ENCODE measurements around the gene BCL6.

The BCL6 gene

DNA sequence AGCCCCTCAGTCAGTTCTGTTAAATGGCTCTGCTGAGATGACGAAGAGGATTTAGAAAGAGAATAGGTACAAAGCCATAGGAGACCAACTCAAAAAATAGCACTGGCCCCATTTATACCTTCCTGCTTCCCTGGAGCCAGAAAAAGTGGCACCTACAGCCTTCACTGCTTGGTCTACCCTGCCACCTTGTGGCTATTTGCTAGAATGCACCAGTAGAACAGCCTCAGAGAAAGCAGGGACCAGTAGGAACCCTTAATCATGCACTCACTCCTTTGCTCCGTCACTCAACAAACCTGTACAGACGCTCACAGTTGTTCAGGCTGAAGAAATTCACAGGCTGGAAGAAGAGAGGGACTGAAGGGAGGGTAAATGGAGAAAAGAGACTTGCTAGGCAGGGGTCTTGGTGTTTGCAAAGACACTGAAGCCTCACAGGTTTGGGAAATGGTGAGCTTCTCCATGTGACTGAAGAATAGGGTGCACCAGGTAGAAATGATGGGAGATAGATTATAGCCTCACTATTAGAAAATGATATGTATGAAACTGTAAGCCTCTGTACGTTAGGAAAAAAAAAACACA, 30.8 kb downstream of the BCL6 start:
- Mint-ChIP-seq H3K27ac (ENCODE audit: low read depth) (no peak overlapping the region), H3K27me3 (no peaks in the 10 kb centered on the region), H3K9me3 (no peaks in the 10 kb centered on the region), H3K4me1 (peaks cover 9% of the 10 kb centered on the region), H3K4me3 (no peak overlapping the region), H3K36me3 (ENCODE audit: insufficient read depth) (no peaks in the 10 kb centered on the region)
- peak; percentile 80 for ATAC-seq (replicated peaks; ENCODE audit: extremely low read depth, poor library complexity, severe bottlenecking)
- DNase-seq (ENCODE audit: low spot score in 2 of 2), result peak; percentile 59 to 69

- Mint-ChIP-seq H3K36me3 (ENCODE audit: insufficient read depth) (no peaks in the 10 kb centered on the region), H3K27me3 (no peaks in the 10 kb centered on the region), H3K4me3 (no peak overlapping the region), H3K4me1 (peaks cover 9% of the 10 kb centered on the region), H3K27ac (ENCODE audit: low read depth) (no peak overlapping the region), H3K9me3 (no peaks in the 10 kb centered on the region)
- DNase-seq (ENCODE audit: low spot score in 2 of 2), result no peak
- ATAC-seq (replicated peaks; ENCODE audit: extremely low read depth, poor library complexity, severe bottlenecking), result no peak
Measured at GRCh38 chr3:187713504-187713903, 31.8 kb downstream of the BCL6 start.

DNA sequence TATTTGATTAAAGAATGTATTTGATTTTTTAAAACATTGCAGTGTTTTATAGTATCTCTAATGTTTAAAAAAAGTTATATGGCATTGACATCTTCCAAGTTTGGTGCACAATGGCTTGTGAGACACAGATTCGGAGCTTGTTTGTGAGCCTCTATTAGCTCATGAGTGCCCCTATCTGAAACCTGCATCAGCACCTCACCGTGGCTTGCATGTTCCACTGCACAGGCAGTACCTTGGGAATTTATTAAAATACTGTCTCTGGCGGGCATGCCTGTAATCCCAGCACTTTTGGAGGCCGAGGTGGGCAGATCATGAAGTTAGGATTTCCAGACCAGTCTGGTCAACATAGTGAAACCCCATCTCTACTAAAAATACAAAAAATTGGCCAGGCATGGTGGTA, 36.1 kb downstream of the BCL6 start:
- Mint-ChIP-seq H3K27me3 (no peaks in the 10 kb centered on the region), H3K4me3 (no peak overlapping the region), H3K9me3 (no peaks in the 10 kb centered on the region), H3K36me3 (ENCODE audit: insufficient read depth) (no peaks in the 10 kb centered on the region), H3K27ac (ENCODE audit: low read depth) (no peak overlapping the region), H3K4me1 (peaks cover 4% of the 10 kb centered on the region)
- DNase-seq (ENCODE audit: low spot score in 2 of 2), result no peak
- no peak for ATAC-seq (replicated peaks; ENCODE audit: extremely low read depth, poor library complexity, severe bottlenecking)

- Mint-ChIP-seq H3K36me3 (ENCODE audit: insufficient read depth) (no peaks in the 10 kb centered on the region), H3K27me3 (no peaks in the 10 kb centered on the region), H3K9me3 (no peaks in the 10 kb centered on the region), H3K4me1 (no peaks in the 10 kb centered on the region), H3K27ac (ENCODE audit: low read depth) (no peak overlapping the region), H3K4me3 (no peak overlapping the region)
- ATAC-seq (replicated peaks; ENCODE audit: extremely low read depth, poor library complexity, severe bottlenecking) (no peak), DNase-seq (ENCODE audit: low spot score in 2 of 2) (no peak)
Measured at GRCh38 chr3:187708696-187709095, 36.6 kb downstream of the BCL6 start.

DNA sequence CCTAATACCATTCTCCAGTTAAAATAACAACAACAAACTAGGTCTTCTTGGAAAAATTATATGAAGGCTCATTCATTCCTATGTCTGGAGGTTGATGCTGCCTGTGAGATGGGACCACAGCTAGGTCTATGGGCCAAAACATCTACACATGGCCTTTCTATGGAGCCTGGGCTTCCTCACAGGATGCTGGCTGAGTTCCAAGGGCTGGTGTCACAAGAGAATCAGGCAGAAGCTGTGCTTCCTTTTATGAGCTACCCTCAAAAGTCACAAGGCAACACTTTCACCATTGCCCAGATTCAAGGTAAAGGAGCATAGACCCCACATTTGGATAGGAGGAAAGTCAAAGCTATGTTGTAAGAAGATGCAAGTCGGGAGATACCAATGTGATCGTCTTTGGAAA, 38.3 kb downstream of the BCL6 start:
- H3K4me3 Mint-ChIP-seq, result no peak overlapping the region
- ATAC-seq (replicated peaks; ENCODE audit: extremely low read depth, poor library complexity, severe bottlenecking) (no peak), DNase-seq (ENCODE audit: low spot score in 2 of 2) (no peak)
- no peaks in the 10 kb centered on the region for H3K9me3 Mint-ChIP-seq
- no peak overlapping the region for H3K27ac Mint-ChIP-seq (ENCODE audit: low read depth)
- H3K4me1 Mint-ChIP-seq, result no peaks in the 10 kb centered on the region
- H3K36me3 Mint-ChIP-seq (ENCODE audit: insufficient read depth), result no peaks in the 10 kb centered on the region
- no peaks in the 10 kb centered on the region for H3K27me3 Mint-ChIP-seq

GRCh38 chr3:187705164-187705563, 40.1 kb downstream of the BCL6 start:
- H3K36me3 Mint-ChIP-seq (ENCODE audit: insufficient read depth), result no peaks in the 10 kb centered on the region
- H3K4me1 Mint-ChIP-seq, result no peaks in the 10 kb centered on the region
- no peaks in the 10 kb centered on the region for H3K27me3 Mint-ChIP-seq
- DNase-seq (ENCODE audit: low spot score in 2 of 2) (no peak), ATAC-seq (replicated peaks; ENCODE audit: extremely low read depth, poor library complexity, severe bottlenecking) (no peak)
- no peak overlapping the region for H3K27ac Mint-ChIP-seq (ENCODE audit: low read depth)
- no peak overlapping the region for H3K4me3 Mint-ChIP-seq
- no peaks in the 10 kb centered on the region for H3K9me3 Mint-ChIP-seq

DNA sequence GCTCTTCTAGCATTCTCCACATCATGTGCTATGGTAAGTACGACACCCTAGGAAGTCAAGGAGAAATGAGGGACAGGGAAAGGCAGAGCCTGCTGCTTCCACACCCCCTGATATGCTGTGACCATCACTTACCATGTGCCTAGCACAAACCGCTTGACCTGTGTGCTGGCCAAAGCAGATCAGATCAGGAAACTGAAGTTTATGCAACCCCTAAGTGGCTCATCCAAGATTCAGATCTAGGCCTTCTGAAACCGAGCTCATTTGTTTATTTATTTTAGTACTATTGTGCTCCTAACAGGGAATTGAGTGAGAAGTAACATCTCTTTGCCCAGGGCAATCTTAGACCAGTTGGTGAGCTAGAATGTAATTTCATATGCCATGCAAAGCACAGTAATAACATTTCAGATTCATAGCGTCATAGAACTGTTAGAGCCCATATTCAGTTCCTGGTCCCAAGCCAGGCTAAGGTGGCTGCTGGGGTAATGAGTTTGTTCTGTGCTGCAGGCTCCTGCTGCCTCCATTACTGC, 42.7 kb downstream of the BCL6 start, which contains the start of gene RTP2:
TSS of gene RTP2 (minus strand) at position 51 of the 527 bp plus-strand sequence. CDS start 429 bp downstream, outside the sequence.
- Mint-ChIP-seq H3K36me3 (ENCODE audit: insufficient read depth) (no peaks in the 10 kb centered on the region), H3K4me1 (no peaks in the 10 kb centered on the region), H3K4me3 (no peak within 1 kb of the TSS), H3K27ac (ENCODE audit: low read depth) (no peak within 1 kb of the TSS), H3K27me3 (peaks cover 7% of the 10 kb centered on the region), H3K9me3 (no peaks in the 10 kb centered on the region)
- no peak for DNase-seq (ENCODE audit: low spot score in 2 of 2)
- no peak for ATAC-seq (replicated peaks; ENCODE audit: extremely low read depth, poor library complexity, severe bottlenecking)

- no peaks in the 10 kb centered on the region for H3K9me3 Mint-ChIP-seq
- DNase-seq (ENCODE audit: low spot score in 2 of 2) (no peak), ATAC-seq (replicated peaks; ENCODE audit: extremely low read depth, poor library complexity, severe bottlenecking) (no peak)
- no peak overlapping the region for H3K4me3 Mint-ChIP-seq
- peaks cover 28% of the 10 kb centered on the region for H3K27me3 Mint-ChIP-seq
- no peak overlapping the region for H3K27ac Mint-ChIP-seq (ENCODE audit: low read depth)
- H3K4me1 Mint-ChIP-seq, result no peaks in the 10 kb centered on the region
- no peaks in the 10 kb centered on the region for H3K36me3 Mint-ChIP-seq (ENCODE audit: insufficient read depth)
Measured at GRCh38 chr3:187700249-187700648, 45.0 kb downstream of the BCL6 start.

DNA sequence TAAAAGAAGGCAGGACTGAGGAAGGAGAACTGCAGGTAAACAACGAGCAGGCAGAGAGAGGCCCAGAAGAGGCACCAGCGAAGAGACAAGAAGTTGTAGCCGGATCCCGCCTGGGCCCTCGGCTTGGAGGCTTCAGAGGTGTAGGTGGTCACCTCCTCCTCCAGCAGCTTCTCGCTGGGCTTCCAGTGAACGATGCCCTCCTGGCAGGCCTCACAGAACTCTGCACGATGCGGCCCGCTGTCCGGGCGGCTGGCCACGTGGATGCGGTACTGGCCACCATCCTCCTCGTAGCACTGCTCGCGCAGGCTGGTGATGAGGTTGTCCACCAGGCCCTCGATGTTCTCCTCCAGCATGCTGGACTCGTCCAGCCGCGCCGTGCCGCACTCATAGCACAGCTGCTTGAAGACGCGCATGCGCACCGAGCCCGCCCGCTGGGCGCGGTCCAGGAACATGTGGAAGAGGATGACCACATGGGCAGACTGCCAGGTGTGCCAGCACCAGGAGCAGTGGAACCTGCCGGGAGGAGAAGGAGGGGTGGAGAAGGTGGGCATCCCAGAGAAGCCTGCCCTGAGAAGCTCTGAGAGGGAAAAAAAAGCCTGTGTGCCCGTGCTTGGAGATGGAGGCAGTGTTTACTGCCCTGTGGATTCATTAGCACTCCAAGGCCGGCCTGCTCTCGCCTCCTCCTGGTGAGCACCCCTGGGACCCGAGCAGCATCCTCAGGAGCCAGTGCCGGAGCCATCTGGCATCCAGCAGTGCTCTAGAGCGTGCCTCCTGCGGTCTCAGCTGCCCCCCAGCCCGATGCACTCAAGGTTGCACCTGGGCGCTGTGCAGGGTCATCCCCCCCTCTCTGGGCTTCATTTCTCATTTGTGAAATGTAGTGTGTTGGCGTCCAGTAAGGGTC, 46.5 kb downstream of the BCL6 start:
- Mint-ChIP-seq H3K4me1 (no peaks in the 10 kb centered on the region), H3K27ac (ENCODE audit: low read depth) (no peak overlapping the region), H3K36me3 (ENCODE audit: insufficient read depth) (no peaks in the 10 kb centered on the region), H3K27me3 (peaks cover 43% of the 10 kb centered on the region), H3K4me3 (no peak overlapping the region), H3K9me3 (no peaks in the 10 kb centered on the region)
- DNase-seq (ENCODE audit: low spot score in 2 of 2) (no peak), ATAC-seq (replicated peaks; ENCODE audit: extremely low read depth, poor library complexity, severe bottlenecking) (no peak)

DNA sequence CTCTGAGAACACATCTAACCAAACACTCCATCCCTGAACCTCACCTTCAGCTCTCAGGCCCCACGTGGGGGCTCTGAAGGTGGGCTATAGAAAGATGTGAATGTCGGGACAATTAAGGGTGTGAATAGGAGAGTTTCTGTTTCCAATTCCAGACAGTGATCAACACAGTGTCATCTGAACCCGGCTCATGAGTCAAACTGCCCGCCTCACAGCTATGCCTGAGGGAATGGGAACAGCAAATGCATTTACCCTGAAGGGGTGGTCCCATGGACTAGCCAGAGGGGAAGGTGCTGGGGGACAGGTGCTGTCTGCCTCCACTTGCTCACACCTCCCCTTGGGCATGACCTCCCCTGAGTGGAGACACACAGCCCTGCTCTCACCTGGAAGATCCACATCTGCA, 49.2 kb downstream of the BCL6 start:
- H3K9me3 Mint-ChIP-seq, result no peaks in the 10 kb centered on the region
- no peak for ATAC-seq (replicated peaks; ENCODE audit: extremely low read depth, poor library complexity, severe bottlenecking)
- peaks cover 70% of the 10 kb centered on the region for H3K27me3 Mint-ChIP-seq
- H3K4me1 Mint-ChIP-seq, result no peaks in the 10 kb centered on the region
- no peak overlapping the region for H3K27ac Mint-ChIP-seq (ENCODE audit: low read depth)
- H3K36me3 Mint-ChIP-seq (ENCODE audit: insufficient read depth), result no peaks in the 10 kb centered on the region
- DNase-seq (ENCODE audit: low spot score in 2 of 2), result no peak
- no peak overlapping the region for H3K4me3 Mint-ChIP-seq

DNA sequence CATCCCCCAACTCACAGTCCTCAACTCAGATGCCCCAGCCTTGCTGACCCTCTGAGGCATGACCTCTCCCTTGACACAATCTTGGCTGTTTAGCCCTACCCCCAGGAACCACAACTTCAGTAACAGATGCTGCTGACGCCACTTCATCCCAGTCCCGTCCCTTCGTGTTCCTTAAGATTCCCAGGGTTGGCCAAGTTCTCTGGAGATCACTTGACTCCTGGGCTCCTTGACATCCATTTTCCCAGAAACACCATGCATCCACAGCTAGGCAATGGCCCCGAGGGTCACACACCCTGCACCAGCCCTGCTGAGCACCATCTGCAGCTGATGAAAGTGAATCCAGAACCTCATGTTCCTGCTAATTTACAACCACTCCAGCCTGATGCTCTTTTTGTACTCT, 49.8 kb downstream of the BCL6 start:
- no peaks in the 10 kb centered on the region for H3K36me3 Mint-ChIP-seq (ENCODE audit: insufficient read depth)
- H3K4me1 Mint-ChIP-seq, result no peaks in the 10 kb centered on the region
- DNase-seq (ENCODE audit: low spot score in 2 of 2), result no peak
- no peak overlapping the region for H3K4me3 Mint-ChIP-seq
- no peaks in the 10 kb centered on the region for H3K9me3 Mint-ChIP-seq
- H3K27me3 Mint-ChIP-seq, result peaks cover 74% of the 10 kb centered on the region
- ATAC-seq (replicated peaks; ENCODE audit: extremely low read depth, poor library complexity, severe bottlenecking), result no peak
- no peak overlapping the region for H3K27ac Mint-ChIP-seq (ENCODE audit: low read depth)

DNA sequence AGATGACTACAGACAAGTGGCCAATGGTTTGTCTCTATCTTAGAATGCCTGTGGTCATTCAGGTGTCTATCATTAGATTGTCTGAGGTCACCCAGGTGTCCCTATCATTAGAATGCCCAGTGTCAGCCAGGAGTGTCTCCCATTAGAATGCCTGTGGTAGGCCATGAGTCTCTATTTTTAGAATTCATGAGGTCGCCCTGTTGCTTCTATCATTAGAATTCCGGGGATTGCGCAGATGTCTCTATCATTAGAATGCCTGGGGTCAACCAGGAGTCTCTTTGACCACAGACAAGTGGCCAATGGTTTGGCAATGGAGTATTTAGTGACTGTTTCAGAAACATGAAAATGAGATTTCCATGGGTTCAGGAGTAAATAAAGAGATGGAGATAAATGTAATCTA, 50.5 kb downstream of the BCL6 start:
- Mint-ChIP-seq H3K27ac (ENCODE audit: low read depth) (no peak overlapping the region), H3K36me3 (ENCODE audit: insufficient read depth) (no peaks in the 10 kb centered on the region), H3K4me3 (no peak overlapping the region), H3K4me1 (no peaks in the 10 kb centered on the region), H3K9me3 (no peaks in the 10 kb centered on the region), H3K27me3 (peaks cover 78% of the 10 kb centered on the region)
- ATAC-seq (replicated peaks; ENCODE audit: extremely low read depth, poor library complexity, severe bottlenecking), result no peak
- no peak for DNase-seq (ENCODE audit: low spot score in 2 of 2)

GRCh38 chr3:187693431-187693830, 51.8 kb downstream of the BCL6 start:
- ATAC-seq (replicated peaks; ENCODE audit: extremely low read depth, poor library complexity, severe bottlenecking) (no peak), DNase-seq (ENCODE audit: low spot score in 2 of 2) (no peak)
- no peaks in the 10 kb centered on the region for H3K9me3 Mint-ChIP-seq
- H3K4me3 Mint-ChIP-seq, result no peak overlapping the region
- peaks cover 90% of the 10 kb centered on the region for H3K27me3 Mint-ChIP-seq
- H3K36me3 Mint-ChIP-seq (ENCODE audit: insufficient read depth), result no peaks in the 10 kb centered on the region
- no peaks in the 10 kb centered on the region for H3K4me1 Mint-ChIP-seq
- H3K27ac Mint-ChIP-seq (ENCODE audit: low read depth), result no peak overlapping the region

Measured in central memory CD8-positive, alpha-beta T cell (primary cell).